IMR-90 (cell line): ENCODE data around the gene CSH1. TPM values are rescaled to one million over a fixed set of nuclear protein-coding genes. Genes with fewer than 3 reads are reported as not detected.
A peak's percentile ranks its signal among the peaks of the same experiment; 100 is the strongest.

Source experiments
- ATAC-seq: fragments of 200-7000 bp; cut with Tn5 transposase; 2 replicates; pipeline ENCODE4 v1.9.1; 2020; ENCODE audit warnings: low read depth, mild to moderate bottlenecking, moderate library complexity
- BruUV-seq: library from RNA; stranded (reverse); fragments of 400-500 nt; replicated peaks from 2 replicates; lab custom pipeline; 2021; lab: Mats Ljungman, UMichigan
- CTCF ChIA-PET: fragments of 300-600 bp; formaldehyde crosslinking; extraction: SDS; loops from one replicate; lab custom pipeline; 2021; ENCODE audit warnings: antibody characterized with exemption; lab: Yijun Ruan, JAX
- POLR2A ChIA-PET: fragments of 300-600 bp; sonication (Branson Sonifier 250); formaldehyde crosslinking; loops from one replicate; lab custom pipeline; 2022; ENCODE audit warnings: antibody characterized with exemption; ENCODE audit not compliant: unreplicated experiment; lab: Charles Lee
- DNase-seq: peaks from one replicate; pipeline ENCODE4 v3.0.0; 2013
- H2AFZ ChIP-seq: replicated peaks from 2 replicates; pipeline ENCODE3; 2013; ENCODE audit warnings: low read length, mild to moderate bottlenecking; ENCODE audit not compliant: poor library complexity
- H2AK5ac ChIP-seq: 2 replicates; pipeline ENCODE4 v1.6.1; 2013; ENCODE audit warnings: low read depth, low read length, inconsistent platforms
- H2AK9ac ChIP-seq: replicated peaks from 2 replicates; pipeline ENCODE3; 2013; ENCODE audit warnings: mild to moderate bottlenecking, low read depth, low read length, moderate library complexity; ENCODE audit not compliant: poor library complexity
- H2BK120ac ChIP-seq: 2 replicates; pipeline ENCODE4 v1.6.1; 2013; ENCODE audit warnings: low read depth, low read length, inconsistent platforms
- H2BK15ac ChIP-seq: 3 replicates; pipeline ENCODE4 v1.6.1; 2013; ENCODE audit warnings: low read depth, low read length, inconsistent platforms
- H2BK20ac ChIP-seq: 2 replicates; pipeline ENCODE4 v1.6.1; 2013; ENCODE audit warnings: low read depth, mild to moderate bottlenecking, inconsistent platforms, low read length, moderate library complexity
- H2BK5ac ChIP-seq: 2 replicates; pipeline ENCODE4 v1.6.1; 2013; ENCODE audit warnings: mild to moderate bottlenecking, low read depth, low read length, inconsistent platforms; ENCODE audit not compliant: poor library complexity, severe bottlenecking
- H3K14ac ChIP-seq: replicated peaks from 2 replicates; pipeline ENCODE4 v1.6.1; 2013; ENCODE audit warnings: low read depth, low read length, inconsistent platforms
- H3K18ac ChIP-seq: 2 replicates; pipeline ENCODE4 v1.6.1; 2013; ENCODE audit warnings: low read depth, low read length, control low read depth
- H3K23ac ChIP-seq: 2 replicates; pipeline ENCODE4 v1.6.1; 2013; ENCODE audit warnings: low read depth, low read length, inconsistent platforms
- H3K27ac ChIP-seq: 2 replicates; pipeline ENCODE4 v1.5.1; 2013; ENCODE audit warnings: mild to moderate bottlenecking, control low read depth, low read length; ENCODE audit not compliant: insufficient read depth
- H3K27me3 ChIP-seq: 2 replicates; pipeline ENCODE4 v1.6.1; 2013; ENCODE audit warnings: low read length; ENCODE audit not compliant: control insufficient read depth, insufficient read depth
- H3K36me3 ChIP-seq: 2 replicates; pipeline ENCODE4 v1.6.1; 2013; ENCODE audit warnings: low read length, mixed read lengths; ENCODE audit not compliant: control insufficient read depth, insufficient read depth
- H3K4ac ChIP-seq: 2 replicates; pipeline ENCODE4 v1.6.1; 2013; ENCODE audit warnings: low read depth, low read length, inconsistent platforms
- H3K4me1 ChIP-seq: 2 replicates; pipeline ENCODE4 v1.6.1; 2013; ENCODE audit warnings: low read length, mixed read lengths; ENCODE audit not compliant: control insufficient read depth, insufficient read depth
- H3K4me2 ChIP-seq: 2 replicates; pipeline ENCODE4 v1.6.1; 2013; ENCODE audit warnings: low read depth, mild to moderate bottlenecking, control low read depth, low read length, moderate library complexity
- H3K4me3 ChIP-seq: 2 replicates; pipeline ENCODE4 v1.5.1; 2013; ENCODE audit warnings: low read depth, mild to moderate bottlenecking, control low read depth, low read length, moderate library complexity; ENCODE audit not compliant: insufficient read depth
- H3K56ac ChIP-seq: 2 replicates; pipeline ENCODE4 v1.6.1; 2013; ENCODE audit warnings: low read length, inconsistent platforms; ENCODE audit not compliant: insufficient read depth; ENCODE audit errors: extremely low read depth
- H3K79me1 ChIP-seq, 2 experiments: 2 replicates each; pipeline ENCODE4 v1.6.1; 2013; ENCODE audit warnings: low read length in 2 of 2, inconsistent platforms in 1 of 2, low read depth in 1 of 2
- H3K9ac ChIP-seq: 2 replicates; pipeline ENCODE4 v1.6.1; 2013; ENCODE audit warnings: low read depth, low read length, control low read depth
- H3K9me1 ChIP-seq: 2 replicates; pipeline ENCODE4 v1.6.1; 2013; ENCODE audit warnings: low read length, inconsistent platforms; ENCODE audit not compliant: insufficient read depth
- H3K9me3 ChIP-seq: 2 replicates; pipeline ENCODE4 v1.6.1; 2013; ENCODE audit warnings: low read length; ENCODE audit not compliant: control insufficient read depth, insufficient read depth
- H4K20me1 ChIP-seq: 2 replicates; pipeline ENCODE4 v1.6.1; 2013; ENCODE audit warnings: low read length, inconsistent platforms; ENCODE audit not compliant: insufficient read depth
- H4K5ac ChIP-seq: 2 replicates; pipeline ENCODE4 v1.6.1; 2013; ENCODE audit warnings: mild to moderate bottlenecking, low read depth, low read length, control low read depth
- H4K8ac ChIP-seq, 2 experiments: 2 replicates each; pipeline ENCODE4 v1.6.1; 2013; ENCODE audit warnings: low read depth in 2 of 2, low read length in 2 of 2, control low read depth in 1 of 2, inconsistent platforms in 1 of 2
- H4K91ac ChIP-seq: 2 replicates; pipeline ENCODE4 v1.6.1; 2013; ENCODE audit warnings: low read depth, low read length, inconsistent platforms; ENCODE audit not compliant: insufficient read depth
- BHLHE40 ChIP-seq: fragments of 150-350 bp; IDR thresholded peaks from 2 replicates; pipeline ENCODE4 v1.6.1; 2016; ENCODE audit warnings: mild to moderate bottlenecking, low read depth, low read length
- CHD1 ChIP-seq: IDR thresholded peaks from 2 replicates; pipeline ENCODE4 v1.6.1; 2012; ENCODE audit warnings: low read depth, low read length, improper control_type of control experiment
- ELK1 ChIP-seq: fragments of 150-350 bp; IDR thresholded peaks from 2 replicates; pipeline ENCODE4 v1.6.1; 2016; ENCODE audit warnings: low read depth, mild to moderate bottlenecking, low read length, moderate library complexity, borderline replicate concordance
- MAZ ChIP-seq: IDR thresholded peaks from 2 replicates; pipeline ENCODE4 v1.6.1; 2012; ENCODE audit warnings: low read depth, mild to moderate bottlenecking, low read length, improper control_type of control experiment, moderate library complexity, borderline replicate concordance
- MXI1 ChIP-seq: IDR thresholded peaks from 2 replicates; pipeline ENCODE4 v1.6.1; 2012; ENCODE audit warnings: low read depth, mild to moderate bottlenecking, low read length, moderate library complexity, borderline replicate concordance
- RAD21 ChIP-seq: IDR thresholded peaks from 2 replicates; pipeline ENCODE4 v1.6.1; 2012; ENCODE audit warnings: low read length, improper control_type of control experiment
- RCOR1 ChIP-seq: IDR thresholded peaks from 2 replicates; pipeline ENCODE4 v1.6.1; 2012; ENCODE audit warnings: mild to moderate bottlenecking, low read length, improper control_type of control experiment; ENCODE audit not compliant: insufficient replicate concordance
- RFX5 ChIP-seq: IDR thresholded peaks from 2 replicates; pipeline ENCODE4 v1.8.0; 2012; ENCODE audit warnings: low read depth, mild to moderate bottlenecking, low read length, moderate library complexity
- USF2 ChIP-seq: fragments of 150-350 bp; IDR thresholded peaks from 2 replicates; pipeline ENCODE4 v1.6.1; 2017; ENCODE audit warnings: mild to moderate bottlenecking, antibody characterized with exemption, low read length, low read depth
- WGBS, 2 experiments: methylation state at CpG; one replicate each; pipeline versions ENCODE4 v1.1.5 to v1.1.7; 2013; ENCODE audit warnings: missing lambda C conversion rate in 2 of 2; ENCODE audit not compliant: insufficient read length in 1 of 2; ENCODE audit errors: extremely low coverage in 2 of 2; 5-methylcytosine and 5-hydroxymethylcytosine counted together
- dilution Hi-C: fragments of 300-500 bp; cut with HindIII; formaldehyde crosslinking; loops from one replicate; pipeline ENCODE4 v1.14.3; 2018; ENCODE audit warnings: low sequenced_read_pairs; ENCODE audit not compliant: unreplicated experiment
- in situ Hi-C: fragments of 300-500 bp; cut with MboI; formaldehyde crosslinking; loops from 3 replicates; pipeline ENCODE4 v1.14.3; 2019; ENCODE audit warnings: low sequenced_read_pairs, inconsistent platforms, mixed read lengths
- intact Hi-C: fragments of 100-400 bp; cut with micrococcal nuclease; formaldehyde crosslinking; loops from 2 replicates; pipeline ENCODE4 v1.10.0; 2022
- polyA plus RNA-seq, 3 experiments: library from polyadenylated mRNA; depleted of rRNA; stranded (reverse); fragments of >200 nt; gene quantifications; 2 replicates each; pipeline ENCODE4 v1.2.3, GENCODE V29; 2012; ENCODE audit warnings: low replicate concordance in 1 of 3
- total RNA-seq: library from RNA; depleted of rRNA; stranded (reverse); fragments of >200 nt; gene quantifications from 2 replicates; pipeline ENCODE4 v1.2.3, GENCODE V29; 2012

CSH1 gene
- total and polyA plus RNA-seq, 2 of the 4 experiments (the other 2 are of a cell fraction) = not detected

GRCh38 chr17:63929860-63930766 is 33.7 kb upstream of the CSH1 start:
- Histone ChIP-seq H2BK20ac (no peak overlapping the region), H2AK5ac (no peak overlapping the region), H3K9me3 (no peaks in the 10 kb centered on the region), H2AK9ac (no peak overlapping the region), H3K4me1 (no peaks in the 10 kb centered on the region), H3K9ac (no peak overlapping the region), H4K8ac (no peak overlapping the region), H3K27ac (no peak overlapping the region), H3K79me1 (no peaks in the 10 kb centered on the region), H4K5ac (no peak overlapping the region), H4K20me1 (no peaks in the 10 kb centered on the region), H3K4ac (no peak overlapping the region), H2AFZ (peak overlapping the region; percentile 7), H4K91ac (no peak overlapping the region), H3K56ac (no peak overlapping the region), H3K23ac (no peak overlapping the region), H3K4me3 (no peak overlapping the region), H3K18ac (no peak overlapping the region), H2BK120ac (no peak overlapping the region), H3K27me3 (peaks cover 31% of the 10 kb centered on the region), H2BK15ac (no peak overlapping the region), H3K14ac (no peak overlapping the region), H2BK5ac (no peak overlapping the region), H3K9me1 (no peaks in the 10 kb centered on the region), H3K36me3 (no peaks in the 10 kb centered on the region), H3K4me2 (no peak overlapping the region)
- in situ Hi-C loops = no loop called here
- intact Hi-C loops = no loop called here
- WGBS, 2 experiments = 89% methylated on average over 13 of the region's 24 CpGs; no CpG with 5 or more reads in 1 of the 2 experiments
- no peak for TF ChIP-seq MAZ
- TF ChIP-seq ELK1 = no peak
- no peak for TF ChIP-seq BHLHE40
- TF ChIP-seq MXI1 = no peak
- TF ChIP-seq RFX5 = no peak
- no peak for TF ChIP-seq USF2
- TF ChIP-seq RAD21 = no peak
- TF ChIP-seq CHD1 = no peak
- TF ChIP-seq RCOR1 = no peak
- ATAC-seq = no peak
- no peak for DNase-seq
- no TSS peak for BruUV-seq
- ChIA-PET POLR2A (no interaction called here), CTCF (interaction anchor here (1.1 kb wide), 1 partner anchor 17 kb away, joined by 5 read pairs; no protein-coding TSS in a partner anchor)
- dilution Hi-C loops = no loop called here
